Naive thymus-derived CD4-positive, alpha-beta T cell (primary cell): ENCODE data around the gene IRF3. TPM values are rescaled to one million over a fixed set of nuclear protein-coding genes. Genes with fewer than 3 reads are reported as not detected.

Source experiments
- ATAC-seq: fragments of 150-1000 bp; cut with Tn5 transposase; 2 replicates; pipeline ENCODE4 v1.10.0; 2021; ENCODE audit warnings: mild to moderate bottlenecking, moderate library complexity
- CTCF ChIA-PET: fragments of 350-600 bp; sonication (Branson Sonifier 250); formaldehyde crosslinking; loops from one replicate; lab custom pipeline; 2021; ENCODE audit warnings: antibody characterized with exemption; lab: Charles Lee
- POLR2A ChIA-PET: fragments of 350-600 bp; sonication (Branson Sonifier 250); formaldehyde crosslinking; loops from one replicate; lab custom pipeline; 2021; ENCODE audit warnings: antibody characterized with exemption, inconsistent platforms; lab: Charles Lee
- DNase-seq, 9 donors: peaks; one replicate each; pipeline versions ENCODE4 v3.0.0 to v3.0.0-alpha.2; 2020 to 2022; ENCODE audit warnings: mixed read lengths in 1 of 9
- H3K27ac ChIP-seq: one replicate; pipeline ENCODE4 v1.7.0; 2013; ENCODE audit warnings: mild to moderate bottlenecking, low read depth, low read length, moderate library complexity
- H3K27me3 ChIP-seq, 2 donors: one replicate each; pipeline ENCODE4 v1.7.0; 2013; ENCODE audit warnings: low read length in 2 of 2, mild to moderate bottlenecking in 2 of 2, moderate library complexity in 2 of 2; ENCODE audit not compliant: control insufficient read depth in 2 of 2, insufficient read depth in 2 of 2
- H3K36me3 ChIP-seq, 3 experiments: 1 replicate in 2 of 3; 2 replicates in 1 of 3; pipeline ENCODE4 v1.7.0; 2013; ENCODE audit warnings: low read length in 3 of 3, mild to moderate bottlenecking in 3 of 3, moderate library complexity in 1 of 3; ENCODE audit not compliant: insufficient read depth in 3 of 3, control insufficient read depth in 2 of 3
- H3K4me1 ChIP-seq, 2 donors: one replicate each; pipeline ENCODE4 v1.7.0; 2013; ENCODE audit warnings: low read length in 2 of 2, mild to moderate bottlenecking in 2 of 2, moderate library complexity in 1 of 2; ENCODE audit not compliant: control insufficient read depth in 2 of 2, insufficient read depth in 2 of 2
- H3K4me3 ChIP-seq: 2 replicates; pipeline ENCODE4 v1.7.0; 2013; ENCODE audit warnings: mild to moderate bottlenecking, low read length
- H3K9me3 ChIP-seq, 3 experiments: 1 replicate in 2 of 3; 2 replicates in 1 of 3; pipeline ENCODE4 v1.7.0; 2013; ENCODE audit warnings: low read length in 3 of 3; ENCODE audit not compliant: control insufficient read depth in 2 of 3
- H3K27ac Mint-ChIP-seq, 9 donors: one replicate each; pipeline ENCODE4 v1.8.0; 2020 to 2022; ENCODE audit warnings: mixed read lengths in 9 of 9, mild to moderate bottlenecking in 8 of 9, moderate library complexity in 5 of 9, inconsistent platforms in 2 of 9
- H3K27me3 Mint-ChIP-seq, 5 donors: one replicate each; pipeline ENCODE4 v1.8.0; 2021 to 2022; ENCODE audit warnings: mixed read lengths in 5 of 5, mild to moderate bottlenecking in 1 of 5
- H3K36me3 Mint-ChIP-seq, 5 donors: one replicate each; pipeline ENCODE4 v1.8.0; 2020 to 2022; ENCODE audit warnings: mixed read lengths in 5 of 5, mild to moderate bottlenecking in 3 of 5, inconsistent platforms in 1 of 5
- H3K4me1 Mint-ChIP-seq, 7 donors: one replicate each; pipeline ENCODE4 v1.8.0; 2020 to 2022; ENCODE audit warnings: mixed read lengths in 7 of 7, mild to moderate bottlenecking in 3 of 7, inconsistent platforms in 1 of 7
- H3K4me3 Mint-ChIP-seq, 10 donors: one replicate each; pipeline ENCODE4 v1.8.0; 2020 to 2022; ENCODE audit warnings: mild to moderate bottlenecking in 10 of 10, mixed read lengths in 10 of 10, moderate library complexity in 6 of 10, inconsistent platforms in 2 of 10
- H3K9me3 Mint-ChIP-seq, 11 donors: one replicate each; pipeline ENCODE4 v1.8.0; 2020 to 2022; ENCODE audit warnings: mixed read lengths in 11 of 11, mild to moderate bottlenecking in 4 of 11, inconsistent platforms in 1 of 11, moderate library complexity in 1 of 11
- intact Hi-C, 2 donors: fragments of 100-400 bp; cut with micrococcal nuclease; formaldehyde crosslinking; loops; one replicate each; pipeline ENCODE4 v1.15.1; 2023
- polyA plus RNA-seq, 2 donors: library from polyadenylated mRNA; unstranded; fragments of 300-500 nt; fragmentation: Illumina TruSeq; gene quantifications; one replicate each; pipeline ENCODE4 v1.2.3, GENCODE V29; 2021
- total RNA-seq, 6 experiments: library from RNA in 5 of 6; stranded (reverse) in 5 of 6; gene quantifications; 1 replicate in 5 of 6; 2 replicates in 1 of 6; pipeline ENCODE4 v1.2.3 and lab custom pipeline; 2021 to 2026

IRF3 gene
- total and polyA plus RNA-seq, 7 experiments from 2014 or later, result 55.5 to 346 (median 178) TPM

GRCh38 chr19:49656456-49657109, 9.1 kb downstream of the IRF3 start:
- H3K27me3 ChIP-seq, result no peaks in the 10 kb centered on the region
- H3K4me1 ChIP-seq, result no peaks in the 10 kb centered on the region
- ATAC-seq, result no peak
- CTCF ChIA-PET, result interaction anchor here (0.6 kb wide), 1 partner anchor 150 kb away, joined by 3 read pairs; no protein-coding TSS in a partner anchor
- H3K27ac ChIP-seq, result no peak overlapping the region
- no peaks in the 10 kb centered on the region for H3K9me3 Mint-ChIP-seq
- peaks cover 0 to 13% (median 3%) of the 10 kb centered on the region in 7 donors for H3K4me1 Mint-ChIP-seq
- H3K9me3 ChIP-seq, result no peaks in the 10 kb centered on the region
- intact Hi-C loops, result no loop called here
- peaks cover 0 to 19% (median 13%) of the 10 kb centered on the region in 5 donors for H3K36me3 Mint-ChIP-seq
- peaks cover 0 to 94% (median 27%) of the 10 kb centered on the region in 3 experiments for H3K36me3 ChIP-seq
- no peak overlapping the region for H3K4me3 ChIP-seq
- peak overlapping the region in 1 of 9 donors; percentile 10 for H3K27ac Mint-ChIP-seq
- DNase-seq, result no peak
- H3K4me3 Mint-ChIP-seq, result no peak overlapping the region
- no peaks in the 10 kb centered on the region for H3K27me3 Mint-ChIP-seq
- POLR2A ChIA-PET, result interaction anchor here (0.6 to 14.1 kb wide), 6 partner anchors 8 to 277 kb away, joined by 3 to 187 read pairs (median 4); partner anchors contain the start of genes PRMT1, RRAS and SCAF1

- H3K9me3 Mint-ChIP-seq, result no peaks in the 10 kb centered on the region
- no peaks in the 10 kb centered on the region for H3K27me3 Mint-ChIP-seq
- CTCF ChIA-PET, result no interaction called here
- H3K9me3 ChIP-seq, result no peaks in the 10 kb centered on the region
- peak overlapping the region in 3 of 9 donors; percentile 10 to 37 (median 31) for H3K27ac Mint-ChIP-seq
- H3K27me3 ChIP-seq, result no peaks in the 10 kb centered on the region
- ATAC-seq (peak; percentile 42), DNase-seq (no peak)
- POLR2A ChIA-PET, result interaction anchor here (0.6 to 14.1 kb wide), 6 partner anchors 8 to 370 kb away, joined by 3 to 187 read pairs (median 4); partner anchors contain the start of genes RRAS and SCAF1
- peaks cover 0 to 13% (median 3%) of the 10 kb centered on the region in 7 donors for H3K4me1 Mint-ChIP-seq
- peaks cover 0 to 20% (median 13%) of the 10 kb centered on the region in 5 donors for H3K36me3 Mint-ChIP-seq
- no peak overlapping the region for H3K4me3 Mint-ChIP-seq
- no peak overlapping the region for H3K27ac ChIP-seq
- no peak overlapping the region for H3K4me3 ChIP-seq
- intact Hi-C loops, result no loop called here
- H3K4me1 ChIP-seq, result no peaks in the 10 kb centered on the region
- peaks cover 0 to 91% (median 22%) of the 10 kb centered on the region in 3 experiments for H3K36me3 ChIP-seq
Measured at GRCh38 chr19:49655570-49656455, 9.8 kb downstream of the IRF3 start.

DNA sequence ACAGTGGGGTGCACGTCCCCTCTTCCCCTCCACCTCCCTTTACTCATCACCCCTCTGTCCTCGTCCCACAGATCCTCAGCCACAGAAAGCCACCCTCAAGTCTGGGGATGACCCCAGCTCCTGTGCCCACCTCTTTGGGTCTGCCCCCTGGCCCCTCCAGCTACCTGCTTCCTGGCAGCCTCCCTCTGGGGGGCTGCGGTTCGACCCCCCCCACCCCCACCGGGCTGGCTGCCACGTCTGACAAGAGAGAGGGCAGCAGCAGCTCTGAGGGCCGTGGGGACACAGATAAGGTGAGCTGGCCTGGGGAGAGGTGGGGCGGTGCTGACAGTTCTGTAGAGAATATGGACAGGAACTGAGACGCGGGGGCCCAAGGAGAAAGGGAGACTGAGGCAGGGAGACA, 11.1 kb downstream of the IRF3 start:
- H3K36me3 ChIP-seq, result peaks cover 0 to 90% (median 22%) of the 10 kb centered on the region in 3 experiments
- ATAC-seq, result no peak
- Mint-ChIP-seq H3K4me3 (no peak overlapping the region), H3K36me3 (peaks cover 0 to 19% (median 13%) of the 10 kb centered on the region in 5 donors), H3K27ac (peak overlapping the region in 1 of 9 donors; percentile 14), H3K27me3 (no peaks in the 10 kb centered on the region), H3K4me1 (peaks cover 0 to 7% (median 0%) of the 10 kb centered on the region in 7 donors), H3K9me3 (no peaks in the 10 kb centered on the region)
- H3K27me3 ChIP-seq, result no peaks in the 10 kb centered on the region
- intact Hi-C loops, result no loop called here
- H3K9me3 ChIP-seq, result no peaks in the 10 kb centered on the region
- no peak for DNase-seq
- H3K27ac ChIP-seq, result no peak overlapping the region
- no peak overlapping the region for H3K4me3 ChIP-seq
- no peaks in the 10 kb centered on the region for H3K4me1 ChIP-seq
- ChIA-PET POLR2A (interaction anchor here (2.0 kb wide), 1 partner anchor 10 kb away, joined by 10 read pairs; no protein-coding TSS in a partner anchor), CTCF (no interaction called here)

DNA sequence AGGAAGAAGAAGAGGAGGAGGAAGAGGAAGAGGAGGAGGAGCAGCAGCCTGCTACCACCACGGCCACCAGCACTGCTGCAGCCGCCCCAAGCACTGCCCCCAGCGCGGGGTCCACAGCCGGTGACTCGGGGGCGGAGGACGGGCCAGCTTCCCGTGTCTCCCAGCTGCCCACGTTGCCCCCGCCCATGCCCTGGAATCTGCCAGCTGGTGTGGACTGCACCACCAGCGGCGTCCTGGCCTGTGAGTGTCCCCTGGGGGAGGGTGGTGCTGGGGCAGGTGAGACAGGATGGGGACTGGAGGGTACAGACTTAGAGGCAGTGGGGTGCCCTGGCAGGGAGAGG, 12.2 kb downstream of the IRF3 start:
- ATAC-seq, result no peak
- CTCF ChIA-PET, result no interaction called here
- Mint-ChIP-seq H3K36me3 (peaks cover 0 to 24% (median 13%) of the 10 kb centered on the region in 5 donors), H3K9me3 (no peaks in the 10 kb centered on the region), H3K4me3 (no peak overlapping the region), H3K4me1 (peaks cover 0 to 8% (median 0%) of the 10 kb centered on the region in 7 donors), H3K27ac (no peak overlapping the region), H3K27me3 (no peaks in the 10 kb centered on the region)
- no peak overlapping the region for H3K4me3 ChIP-seq
- no peak overlapping the region for H3K27ac ChIP-seq
- no peaks in the 10 kb centered on the region for H3K27me3 ChIP-seq
- peaks cover 0 to 87% (median 17%) of the 10 kb centered on the region in 3 experiments for H3K36me3 ChIP-seq
- no peak for DNase-seq
- POLR2A ChIA-PET, result interaction anchor here (1.4 kb wide), 1 partner anchor 10 kb away, joined by 5 read pairs; no protein-coding TSS in a partner anchor
- intact Hi-C loops, result no loop called here
- H3K9me3 ChIP-seq, result no peaks in the 10 kb centered on the region
- H3K4me1 ChIP-seq, result no peaks in the 10 kb centered on the region

GRCh38 chr19:49652551-49653465, 12.8 kb downstream of the IRF3 start:
- ChIA-PET POLR2A (interaction anchor here (1.4 kb wide), 1 partner anchor 11 kb away, joined by 5 read pairs; no protein-coding TSS in a partner anchor), CTCF (no interaction called here)
- Histone ChIP-seq H3K4me3 (no peak overlapping the region), H3K27me3 (no peaks in the 10 kb centered on the region), H3K27ac (no peak overlapping the region), H3K36me3 (peaks cover 0 to 83% (median 15%) of the 10 kb centered on the region in 3 experiments), H3K4me1 (no peaks in the 10 kb centered on the region), H3K9me3 (no peaks in the 10 kb centered on the region)
- peaks cover 0 to 24% (median 13%) of the 10 kb centered on the region in 5 donors for H3K36me3 Mint-ChIP-seq
- no peak overlapping the region for H3K27ac Mint-ChIP-seq
- DNase-seq (no peak), ATAC-seq (no peak)
- no peaks in the 10 kb centered on the region for H3K27me3 Mint-ChIP-seq
- H3K4me3 Mint-ChIP-seq, result no peak overlapping the region
- intact Hi-C loops, result no loop called here
- no peaks in the 10 kb centered on the region for H3K9me3 Mint-ChIP-seq
- H3K4me1 Mint-ChIP-seq, result peaks cover 0 to 8% (median 0%) of the 10 kb centered on the region in 7 donors
